Mesenchymal stem cell (in vitro differentiated cells and primary cell): ENCODE data around the gene ANKS1B.
"Not testable (repeated sequence)": the region's sequence is repeated elsewhere in the genome, so short reads cannot be mapped to it uniquely, and the experiment has no call there.

Experiments used
- DNase-seq: peaks from one replicate; pipeline ENCODE4 v3.0.0-alpha.2; 2013
- H2AFZ ChIP-seq: one replicate; pipeline ENCODE4 v1.6.1; 2013; ENCODE audit warnings: low read depth, mild to moderate bottlenecking, control low read depth, inconsistent platforms, low read length, moderate library complexity
- H2AK5ac ChIP-seq: 2 replicates; pipeline ENCODE4 v1.6.1; 2013; ENCODE audit warnings: low read length, moderate library complexity, mild to moderate bottlenecking, inconsistent platforms; ENCODE audit not compliant: severe bottlenecking
- H2BK120ac ChIP-seq: one replicate; pipeline ENCODE4 v1.6.1; 2013; ENCODE audit warnings: low read depth, mild to moderate bottlenecking, inconsistent platforms, low read length, moderate library complexity
- H2BK12ac ChIP-seq, 2 experiments: one replicate each; pipeline ENCODE4 v1.6.1; 2013; ENCODE audit warnings: inconsistent platforms in 2 of 2, low read length in 2 of 2, mild to moderate bottlenecking in 2 of 2, moderate library complexity in 2 of 2, control low read depth in 1 of 2
- H2BK15ac ChIP-seq: one replicate; pipeline ENCODE4 v1.6.1; 2013; ENCODE audit warnings: mild to moderate bottlenecking, low read depth, inconsistent platforms; ENCODE audit not compliant: poor library complexity, severe bottlenecking
- H2BK5ac ChIP-seq: 2 replicates; pipeline ENCODE4 v1.6.1; 2013; ENCODE audit warnings: low read depth, mild to moderate bottlenecking, low read length, control low read depth, inconsistent platforms; ENCODE audit not compliant: poor library complexity, severe bottlenecking
- H3K14ac ChIP-seq, 2 experiments: one replicate each; pipeline ENCODE4 v1.6.1; 2013; ENCODE audit warnings: inconsistent platforms in 2 of 2, low read length in 2 of 2, control low read depth in 1 of 2, mild to moderate bottlenecking in 1 of 2, moderate library complexity in 1 of 2
- H3K18ac ChIP-seq, 2 experiments: one replicate each; pipeline ENCODE4 v1.6.1; 2013; ENCODE audit warnings: inconsistent platforms in 2 of 2, low read length in 2 of 2, control low read depth in 1 of 2, low read depth in 1 of 2, mild to moderate bottlenecking in 1 of 2
- H3K23ac ChIP-seq, 2 experiments: one replicate each; pipeline ENCODE4 v1.6.1; 2013; ENCODE audit warnings: inconsistent platforms in 2 of 2, low read length in 2 of 2, mild to moderate bottlenecking in 2 of 2, moderate library complexity in 2 of 2, control low read depth in 1 of 2
- H3K27ac ChIP-seq: 2 replicates; pipeline ENCODE4 v1.5.1; 2013; ENCODE audit warnings: mild to moderate bottlenecking, moderate library complexity, low read length, control low read depth, inconsistent platforms; ENCODE audit not compliant: poor library complexity, severe bottlenecking
- H3K27me3 ChIP-seq, 2 experiments: 2 replicates each; pipeline versions ENCODE4 v1.6.1 to v1.7.0; 2013; ENCODE audit warnings: low read length in 2 of 2, mild to moderate bottlenecking in 2 of 2, moderate library complexity in 2 of 2, control low read depth in 1 of 2, inconsistent platforms in 1 of 2; ENCODE audit not compliant: control insufficient read depth in 1 of 2, insufficient read depth in 1 of 2
- H3K36me3 ChIP-seq, 2 experiments: 2 replicates each; pipeline versions ENCODE4 v1.6.1 to v1.7.0; 2013; ENCODE audit warnings: low read length in 2 of 2, control low read depth in 1 of 2, inconsistent platforms in 1 of 2, low read depth in 1 of 2, mild to moderate bottlenecking in 1 of 2; ENCODE audit not compliant: insufficient read depth in 2 of 2, control insufficient read depth in 1 of 2
- H3K4ac ChIP-seq, 2 experiments: one replicate each; pipeline ENCODE4 v1.6.1; 2013; ENCODE audit warnings: inconsistent platforms in 2 of 2, low read length in 2 of 2, mild to moderate bottlenecking in 2 of 2, moderate library complexity in 2 of 2, control low read depth in 1 of 2, low read depth in 1 of 2
- H3K4me1 ChIP-seq: 2 replicates; pipeline ENCODE4 v1.6.1; 2013; ENCODE audit warnings: low read depth, low read length, control low read depth; ENCODE audit not compliant: control insufficient read depth, insufficient read depth
- H3K4me2 ChIP-seq: 2 replicates; pipeline ENCODE4 v1.6.1; 2013; ENCODE audit warnings: low read length, mild to moderate bottlenecking, inconsistent platforms; ENCODE audit not compliant: poor library complexity, severe bottlenecking
- H3K4me3 ChIP-seq, 2 experiments: 2 replicates each; pipeline versions ENCODE4 v1.5.1 to v1.7.0; 2013; ENCODE audit warnings: low read length in 2 of 2, mild to moderate bottlenecking in 2 of 2, control low read depth in 1 of 2, low read depth in 1 of 2; ENCODE audit not compliant: insufficient read depth in 1 of 2
- H3K79me1 ChIP-seq: replicated peaks from 2 replicates; pipeline ENCODE4 v1.6.1; 2013; ENCODE audit warnings: mild to moderate bottlenecking, control low read depth, low read length, inconsistent platforms; ENCODE audit not compliant: poor library complexity, severe bottlenecking
- H3K9ac ChIP-seq: 2 replicates; pipeline ENCODE4 v1.7.0; 2013; ENCODE audit warnings: mild to moderate bottlenecking, low read length, moderate library complexity
- H3K9me3 ChIP-seq: 2 replicates; pipeline ENCODE4 v1.7.0; 2013; ENCODE audit warnings: mild to moderate bottlenecking, low read length; ENCODE audit not compliant: control insufficient read depth
- H4K8ac ChIP-seq: one replicate; pipeline ENCODE4 v1.6.1; 2013; ENCODE audit warnings: inconsistent platforms, mild to moderate bottlenecking, low read length, moderate library complexity
- H4K91ac ChIP-seq: one replicate; pipeline ENCODE4 v1.6.1; 2013; ENCODE audit warnings: mild to moderate bottlenecking, low read length, inconsistent platforms
- WGBS: methylation state at CpG from one replicate; pipeline ENCODE4 v1.1.7; 2013; ENCODE audit warnings: mixed read lengths; 5-methylcytosine and 5-hydroxymethylcytosine counted together

ANKS1B gene

DNA sequence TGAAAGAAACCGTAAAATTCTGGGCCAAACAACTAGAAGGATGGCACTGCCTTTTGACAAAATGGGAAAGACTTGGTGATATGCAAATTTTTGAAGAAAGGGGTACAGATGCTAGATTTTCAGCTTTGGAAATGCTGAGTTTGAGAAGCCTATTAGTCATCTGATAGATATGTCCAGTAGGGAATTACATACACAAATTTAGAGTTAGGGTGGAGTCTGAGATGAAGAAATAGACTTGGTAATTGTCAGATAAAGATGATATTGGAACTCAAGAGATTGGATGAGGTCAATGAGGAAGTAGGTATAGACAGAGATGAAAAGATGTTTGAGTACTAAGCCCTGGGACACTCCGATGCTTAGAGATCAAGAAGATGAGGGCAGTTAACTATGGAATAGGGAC, 184.1 kb downstream of the ANKS1B start:
- Histone ChIP-seq H3K4me2 (no peak overlapping the region), H2BK15ac (no peak overlapping the region), H2BK120ac (no peak overlapping the region), H3K4ac (no peak overlapping the region), H3K4me3 (no peak overlapping the region), H2BK12ac (no peak overlapping the region), H3K79me1 (no peaks in the 10 kb centered on the region), H3K9me3 (no peaks in the 10 kb centered on the region), H3K14ac (no peak overlapping the region), H3K9ac (no peak overlapping the region), H3K4me1 (no peaks in the 10 kb centered on the region), H2AK5ac (no peak overlapping the region), H4K8ac (no peak overlapping the region), H2BK5ac (no peak overlapping the region), H4K91ac (no peak overlapping the region), H3K27ac (no peak overlapping the region), H2AFZ (no peak overlapping the region), H3K23ac (no peak overlapping the region), H3K27me3 (no peaks in the 10 kb centered on the region), H3K36me3 (no peaks in the 10 kb centered on the region), H3K18ac (no peak overlapping the region)
- DNase-seq: no peak
- WGBS: 87% methylated on average over 2 of the region's 2 CpGs

DNA sequence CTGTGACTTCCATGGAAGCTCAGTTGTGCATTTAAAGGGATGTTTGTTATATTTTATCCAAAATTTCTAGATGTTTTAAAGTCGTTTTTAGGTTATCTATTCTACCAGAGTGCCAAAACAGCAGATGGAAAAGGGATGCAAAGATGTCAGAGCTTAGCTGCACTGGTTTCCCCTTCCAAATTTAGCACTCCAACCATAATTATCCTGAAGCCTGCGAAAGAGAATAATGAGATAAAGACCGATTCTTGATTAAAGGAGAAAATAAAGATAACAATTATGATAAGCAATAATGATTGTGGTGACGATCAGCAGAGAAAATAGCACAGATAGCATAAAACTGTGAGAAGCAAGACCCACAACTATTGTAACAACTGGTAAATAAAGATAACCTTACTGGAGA, 186.8 kb downstream of the ANKS1B start:
- H3K14ac ChIP-seq, H3K4me2 ChIP-seq, H3K23ac ChIP-seq, H3K79me1 ChIP-seq, DNase-seq, H3K9ac ChIP-seq, H3K18ac ChIP-seq, H2BK120ac ChIP-seq, H2AFZ ChIP-seq, H4K8ac ChIP-seq, H3K4ac ChIP-seq, H3K27me3 ChIP-seq, H3K4me3 ChIP-seq, H2BK12ac ChIP-seq, H3K36me3 ChIP-seq, H3K4me1 ChIP-seq, H2AK5ac ChIP-seq, H3K9me3 ChIP-seq, H4K91ac ChIP-seq, H2BK15ac ChIP-seq, H3K27ac ChIP-seq, H2BK5ac ChIP-seq: not testable (repeated sequence)
- 80% methylated on average over 1 of the region's 4 CpGs for WGBS

DNA sequence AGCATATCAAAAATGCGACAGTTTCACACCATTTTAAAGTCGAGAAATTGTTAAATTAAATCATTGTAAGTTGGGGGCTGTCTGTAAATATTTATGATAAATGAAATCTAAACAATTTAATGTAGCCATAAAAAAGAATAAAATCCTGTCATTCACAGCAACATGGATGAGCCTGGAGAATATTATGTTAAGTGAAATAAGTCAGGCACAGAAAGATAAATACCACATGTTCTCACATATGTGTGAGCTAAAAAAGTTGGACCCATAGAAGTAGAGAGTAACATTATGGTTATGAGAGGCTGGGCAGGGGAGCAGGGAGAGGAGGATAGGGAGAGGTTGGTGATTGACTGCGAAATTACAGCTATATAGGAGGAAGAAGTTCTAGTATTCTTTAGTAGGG, 201.3 kb downstream of the ANKS1B start:
- Histone ChIP-seq H2BK15ac (no peak overlapping the region), H3K27me3 (no peaks in the 10 kb centered on the region), H3K79me1 (no peaks in the 10 kb centered on the region), H3K4me1 (no peaks in the 10 kb centered on the region), H3K27ac (no peak overlapping the region), H4K8ac (no peak overlapping the region), H3K9me3 (peaks cover 3% of the 10 kb centered on the region), H2BK120ac (no peak overlapping the region), H3K9ac (no peak overlapping the region), H3K23ac (no peak overlapping the region), H2BK12ac (no peak overlapping the region), H3K18ac (no peak overlapping the region), H2AK5ac (no peak overlapping the region), H3K4me3 (no peak overlapping the region), H3K4ac (no peak overlapping the region), H4K91ac (no peak overlapping the region), H3K14ac (no peak overlapping the region), H2BK5ac (no peak overlapping the region), H2AFZ (no peak overlapping the region), H3K4me2 (no peak overlapping the region), H3K36me3 (no peaks in the 10 kb centered on the region)
- no peak for DNase-seq
- WGBS: 60% methylated on average over 1 of the region's 3 CpGs

DNA sequence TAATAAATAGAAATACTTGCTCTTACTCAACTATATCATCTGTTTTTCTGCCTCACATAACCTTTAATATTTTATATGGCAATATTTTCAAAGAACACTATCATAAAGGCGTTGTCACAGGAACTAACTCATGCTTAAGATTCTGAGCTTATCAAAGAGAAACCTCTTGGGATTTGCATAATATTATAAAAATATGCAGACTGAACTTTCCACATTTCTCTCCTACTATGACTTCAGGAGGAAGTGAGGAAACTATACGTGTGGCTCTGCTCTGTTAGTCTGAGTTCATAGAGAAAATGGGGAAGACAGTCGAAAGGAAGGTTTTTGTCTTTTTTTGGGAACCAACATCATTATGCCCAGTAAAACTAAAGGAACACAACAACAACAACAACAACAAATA, 212.5 kb downstream of the ANKS1B start:
- H4K91ac ChIP-seq: no peak overlapping the region
- H3K27ac ChIP-seq: no peak overlapping the region
- no peaks in the 10 kb centered on the region for H3K27me3 ChIP-seq
- H4K8ac ChIP-seq: no peak overlapping the region
- no peak overlapping the region for H3K4me2 ChIP-seq
- H3K36me3 ChIP-seq: no peaks in the 10 kb centered on the region
- no peaks in the 10 kb centered on the region for H3K4me1 ChIP-seq
- no peaks in the 10 kb centered on the region for H3K9me3 ChIP-seq
- H3K23ac ChIP-seq: no peak overlapping the region
- no peak overlapping the region for H2AK5ac ChIP-seq
- H3K9ac ChIP-seq: no peak overlapping the region
- WGBS: no CpG with 5 or more reads among the region's 3 CpGs
- DNase-seq: no peak
- no peak overlapping the region for H2AFZ ChIP-seq
- no peak overlapping the region for H2BK12ac ChIP-seq
- no peak overlapping the region for H3K4ac ChIP-seq
- no peak overlapping the region for H3K18ac ChIP-seq
- no peak overlapping the region for H3K14ac ChIP-seq
- H2BK5ac ChIP-seq: no peak overlapping the region
- no peak overlapping the region for H3K4me3 ChIP-seq
- H2BK120ac ChIP-seq: no peak overlapping the region
- H3K79me1 ChIP-seq: no peaks in the 10 kb centered on the region
- no peak overlapping the region for H2BK15ac ChIP-seq
